PC-3 (cell line): ENCODE measurements around the gene NDC1. TPM values are rescaled to one million over a fixed set of nuclear protein-coding genes. Genes with fewer than 3 reads are reported as not detected.
A peak's percentile ranks its signal among the peaks of the same experiment; 100 is the strongest.
"Not testable (repeated sequence)": the region's sequence is repeated elsewhere in the genome, so short reads cannot be mapped to it uniquely, and the experiment has no call there.

Experiments used
- ATAC-seq: fragments of 200-7000 bp; cut with Tn5 transposase; 2 replicates; pipeline ENCODE4 v1.9.1; 2020; ENCODE audit warnings: mild to moderate bottlenecking, moderate library complexity
- BruUV-seq: library from RNA; stranded (reverse); fragments of 400-500 nt; replicated peaks from 2 replicates; lab custom pipeline; 2021; lab: Mats Ljungman, UMichigan
- CTCF ChIA-PET: fragments of 300-600 bp; sonication (Branson Sonifier 250); formaldehyde crosslinking; loops from one replicate; lab custom pipeline; 2022; ENCODE audit warnings: antibody characterized with exemption; lab: Charles Lee
- POLR2A ChIA-PET: fragments of 300-600 bp; sonication (Branson Sonifier 250); formaldehyde crosslinking; loops from one replicate; lab custom pipeline; 2022; ENCODE audit warnings: antibody characterized with exemption; ENCODE audit not compliant: unreplicated experiment; lab: Charles Lee
- DNase-seq: peaks from one replicate; pipeline ENCODE4 v3.0.0-alpha.2; 2015
- H2AFZ ChIP-seq: fragments of 300-600 bp; sonication (generic); 2 replicates; pipeline ENCODE4 v1.6.0; 2016; ENCODE audit warnings: antibody characterized with exemption, low read length
- H3F3A ChIP-seq: fragments of 300-600 bp; sonication (generic); one replicate; pipeline ENCODE4 v1.6.0; 2017; ENCODE audit warnings: antibody characterized with exemption, low read length, control low read depth, mild to moderate bottlenecking; ENCODE audit not compliant: unreplicated experiment
- H3K27ac ChIP-seq: fragments of 300-600 bp; sonication (generic); 2 replicates; pipeline ENCODE4 v1.5.1; 2016; ENCODE audit warnings: mild to moderate bottlenecking, low read length
- H3K27me3 ChIP-seq: fragments of 300-600 bp; sonication (generic); 2 replicates; pipeline ENCODE4 v1.6.1; 2016; ENCODE audit warnings: low read length, mixed read lengths
- H3K36me3 ChIP-seq: fragments of 300-600 bp; sonication (generic); 2 replicates; pipeline ENCODE4 v1.6.1; 2016; ENCODE audit warnings: low read depth, mixed run types, low read length, mixed read lengths
- H3K4me1 ChIP-seq: fragments of 300-600 bp; sonication (generic); 2 replicates; pipeline ENCODE4 v1.5.1; 2016; ENCODE audit warnings: low read length; ENCODE audit not compliant: insufficient read depth
- H3K4me2 ChIP-seq: fragments of 300-600 bp; sonication (generic); 2 replicates; pipeline ENCODE4 v1.6.0; 2016; ENCODE audit warnings: low read length
- H3K4me3 ChIP-seq: fragments of 300-600 bp; sonication (generic); 2 replicates; pipeline ENCODE4 v1.5.1; 2016; ENCODE audit warnings: mild to moderate bottlenecking, low read length, mixed read lengths
- H3K79me2 ChIP-seq: fragments of 300-600 bp; sonication (generic); 2 replicates; pipeline ENCODE4 v1.6.1; 2017; ENCODE audit warnings: low read length, mixed read lengths
- H3K9ac ChIP-seq: fragments of 300-600 bp; sonication (generic); 2 replicates; pipeline ENCODE4 v1.6.0; 2016; ENCODE audit warnings: mild to moderate bottlenecking, low read length
- H3K9me2 ChIP-seq: fragments of 300-600 bp; sonication (generic); replicated peaks from 2 replicates; pipeline ENCODE4 v1.6.1; 2016; ENCODE audit warnings: mixed run types, low read length, mixed read lengths
- H3K9me3 ChIP-seq: fragments of 300-600 bp; sonication (generic); 2 replicates; pipeline ENCODE4 v1.6.1; 2016; ENCODE audit warnings: low read length, mixed read lengths
- H4K20me1 ChIP-seq: fragments of 300-600 bp; sonication (generic); 2 replicates; pipeline ENCODE4 v1.6.1; 2016; ENCODE audit warnings: low read length, mixed read lengths
- EZH2 ChIP-seq: fragments of 300-600 bp; sonication (generic); IDR thresholded peaks from one replicate; pipeline ENCODE4 v1.6.1; 2017; ENCODE audit warnings: antibody characterized with exemption, mild to moderate bottlenecking, low read length; ENCODE audit not compliant: unreplicated experiment
- EZH2phosphoT487 ChIP-seq: fragments of 300-600 bp; sonication (generic); IDR thresholded peaks from 2 replicates; pipeline ENCODE4 v1.6.1; 2018; ENCODE audit warnings: mild to moderate bottlenecking, antibody characterized with exemption, low read length, borderline replicate concordance
- intact Hi-C: fragments of 100-400 bp; cut with micrococcal nuclease; formaldehyde crosslinking; loops from 2 replicates; pipeline ENCODE4 v1.9.0; 2023
- total RNA-seq: library from RNA; depleted of rRNA; stranded (reverse); fragments of >200 nt; gene quantifications from 2 replicates; pipeline ENCODE4 v1.2.3, GENCODE V29; 2014
- TF ChIP-seq, protein P1 (sequence below): fragments of 300-600 bp; sonication (generic); conservative IDR thresholded peaks from 2 replicates; pipeline ENCODE4 v1.5.1; 2017; ENCODE audit warnings: antibody characterized with exemption, low read depth, mild to moderate bottlenecking, low read length

NDC1 gene
- total RNA-seq, 1 experiment from 2014 or later = 63.6 TPM

DNA sequence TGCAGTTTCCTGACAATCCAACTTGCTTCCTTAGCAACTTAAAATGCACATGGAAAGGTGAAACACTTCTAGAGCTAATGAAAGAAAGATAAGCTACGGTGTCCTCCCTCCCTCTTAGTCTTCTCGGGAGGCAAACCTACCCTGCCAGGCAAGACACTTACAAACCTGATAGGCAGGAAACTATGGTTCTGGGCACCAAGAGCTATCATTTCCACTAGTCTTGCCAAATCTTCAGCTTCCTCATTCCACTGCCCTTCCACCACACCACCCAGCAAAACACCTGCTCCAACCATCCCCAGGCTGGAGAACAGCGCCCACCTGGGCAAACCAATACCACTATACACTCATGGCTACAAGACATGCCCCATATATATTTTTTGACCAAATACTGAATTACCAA, 15.2 kb downstream of the NDC1 start:
- peaks cover 16% of the 10 kb centered on the region for H3K79me2 ChIP-seq
- H3K27me3 ChIP-seq = no peaks in the 10 kb centered on the region
- intact Hi-C loops = no loop called here
- no peaks in the 10 kb centered on the region for H3K4me1 ChIP-seq
- no peak overlapping the region for H3K4me2 ChIP-seq
- CTCF ChIA-PET = interaction anchor here (0.5 to 0.6 kb wide), 2 partner anchors 137 to 211 kb away, joined by 3 to 10 read pairs; no protein-coding TSS in a partner anchor
- TF ChIP-seq EZH2phosphoT487 (no peak), EZH2 (no peak)
- TF ChIP-seq, protein P1, sequence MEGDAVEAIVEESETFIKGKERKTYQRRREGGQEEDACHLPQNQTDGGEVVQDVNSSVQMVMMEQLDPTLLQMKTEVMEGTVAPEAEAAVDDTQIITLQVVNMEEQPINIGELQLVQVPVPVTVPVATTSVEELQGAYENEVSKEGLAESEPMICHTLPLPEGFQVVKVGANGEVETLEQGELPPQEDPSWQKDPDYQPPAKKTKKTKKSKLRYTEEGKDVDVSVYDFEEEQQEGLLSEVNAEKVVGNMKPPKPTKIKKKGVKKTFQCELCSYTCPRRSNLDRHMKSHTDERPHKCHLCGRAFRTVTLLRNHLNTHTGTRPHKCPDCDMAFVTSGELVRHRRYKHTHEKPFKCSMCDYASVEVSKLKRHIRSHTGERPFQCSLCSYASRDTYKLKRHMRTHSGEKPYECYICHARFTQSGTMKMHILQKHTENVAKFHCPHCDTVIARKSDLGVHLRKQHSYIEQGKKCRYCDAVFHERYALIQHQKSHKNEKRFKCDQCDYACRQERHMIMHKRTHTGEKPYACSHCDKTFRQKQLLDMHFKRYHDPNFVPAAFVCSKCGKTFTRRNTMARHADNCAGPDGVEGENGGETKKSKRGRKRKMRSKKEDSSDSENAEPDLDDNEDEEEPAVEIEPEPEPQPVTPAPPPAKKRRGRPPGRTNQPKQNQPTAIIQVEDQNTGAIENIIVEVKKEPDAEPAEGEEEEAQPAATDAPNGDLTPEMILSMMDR = no peak
- H4K20me1 ChIP-seq = 0 out of 2 replicates have a peak, but pooled peaks cover 5% of the 10 kb centered on the region
- no peak overlapping the region for H3K4me3 ChIP-seq
- ATAC-seq = no peak
- H3F3A ChIP-seq = no peaks in the 10 kb centered on the region
- POLR2A ChIA-PET = interaction anchor here (0.7 kb wide), 1 partner anchor 12 kb away, joined by 3 read pairs; no protein-coding TSS in a partner anchor
- no peak overlapping the region for H3K9ac ChIP-seq
- BruUV-seq = no TSS peak
- H3K9me3 ChIP-seq = no peaks in the 10 kb centered on the region
- no peaks in the 10 kb centered on the region for H3K9me2 ChIP-seq
- H2AFZ ChIP-seq = no peak overlapping the region
- DNase-seq = no peak
- H3K27ac ChIP-seq = no peak overlapping the region
- peaks cover 52% of the 10 kb centered on the region for H3K36me3 ChIP-seq

DNA sequence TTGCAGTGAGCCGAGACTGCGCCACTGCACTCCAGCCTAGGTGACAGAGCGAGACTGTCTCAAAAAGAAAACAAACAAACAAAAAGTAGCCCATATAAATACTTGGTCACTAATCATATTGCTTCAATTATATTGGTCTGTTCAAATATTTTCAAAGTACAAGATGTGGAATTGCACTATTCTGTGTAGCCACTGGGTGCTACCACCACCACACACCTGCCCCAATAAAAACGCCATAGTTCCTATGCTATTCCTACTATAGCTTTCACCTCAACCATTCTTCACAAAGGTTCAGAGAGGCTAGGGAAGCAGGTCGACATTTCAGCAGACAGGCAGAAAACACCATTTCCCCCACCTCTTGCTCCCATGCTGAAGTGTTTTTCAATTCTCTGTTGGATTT, 16.7 kb downstream of the NDC1 start:
- H3K4me1 ChIP-seq = no peaks in the 10 kb centered on the region
- H3K9me3 ChIP-seq = no peaks in the 10 kb centered on the region
- no peak overlapping the region for H3K27ac ChIP-seq
- no peak overlapping the region for H3K4me3 ChIP-seq
- ATAC-seq (no peak), DNase-seq (no peak)
- no peak overlapping the region for H2AFZ ChIP-seq
- no peak overlapping the region for H3K4me2 ChIP-seq
- 0 out of 2 replicates have a peak, but pooled peaks cover 5% of the 10 kb centered on the region for H4K20me1 ChIP-seq
- H3F3A ChIP-seq = no peaks in the 10 kb centered on the region
- H3K9me2 ChIP-seq = no peaks in the 10 kb centered on the region
- BruUV-seq = no TSS peak
- no peaks in the 10 kb centered on the region for H3K27me3 ChIP-seq
- intact Hi-C loops = no loop called here
- POLR2A ChIA-PET = no interaction called here
- CTCF ChIA-PET = no interaction called here
- TF ChIP-seq EZH2 = no peak
- TF ChIP-seq, protein P1 = peak; percentile 35
- H3K36me3 ChIP-seq = peaks cover 53% of the 10 kb centered on the region
- H3K79me2 ChIP-seq = peaks cover 24% of the 10 kb centered on the region
- H3K9ac ChIP-seq = no peak overlapping the region

DNA sequence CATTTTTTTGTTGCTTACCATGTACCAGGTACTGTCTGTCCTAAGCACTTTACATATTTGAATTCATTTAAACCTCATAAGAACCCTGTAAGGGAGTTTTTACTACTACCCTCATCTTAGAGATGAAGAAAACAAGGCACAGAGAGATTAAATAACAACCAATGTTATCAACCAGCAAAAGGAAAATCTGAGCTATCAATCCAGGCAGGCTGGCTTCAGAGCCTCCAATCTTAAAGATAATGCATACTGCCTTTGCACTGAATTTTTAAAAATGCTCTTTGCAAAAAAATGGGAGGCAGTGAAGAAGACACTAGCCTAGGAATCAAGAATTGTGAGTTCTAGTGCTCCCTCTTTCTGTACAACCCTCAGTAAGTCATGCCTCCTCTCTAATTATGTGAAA, 18.7 kb downstream of the NDC1 start:
- no peak overlapping the region for H3K27ac ChIP-seq
- CTCF ChIA-PET = no interaction called here
- H3K4me1 ChIP-seq = no peaks in the 10 kb centered on the region
- no peaks in the 10 kb centered on the region for H3F3A ChIP-seq
- H3K9me3 ChIP-seq = no peaks in the 10 kb centered on the region
- H3K4me3 ChIP-seq = no peak overlapping the region
- H3K36me3 ChIP-seq = peaks cover 45% of the 10 kb centered on the region
- TF ChIP-seq EZH2 (no peak), EZH2phosphoT487 (no peak)
- TF ChIP-seq, protein P1 = no peak
- BruUV-seq = no TSS peak
- H2AFZ ChIP-seq = no peak overlapping the region
- 0 out of 2 replicates have a peak, but pooled peaks cover 5% of the 10 kb centered on the region for H4K20me1 ChIP-seq
- DNase-seq = no peak
- peaks cover 44% of the 10 kb centered on the region for H3K79me2 ChIP-seq
- H3K9me2 ChIP-seq = no peaks in the 10 kb centered on the region
- no peak overlapping the region for H3K9ac ChIP-seq
- no peak for ATAC-seq
- POLR2A ChIA-PET = no interaction called here
- H3K4me2 ChIP-seq = no peak overlapping the region
- intact Hi-C loops = no loop called here
- H3K27me3 ChIP-seq = no peaks in the 10 kb centered on the region

DNA sequence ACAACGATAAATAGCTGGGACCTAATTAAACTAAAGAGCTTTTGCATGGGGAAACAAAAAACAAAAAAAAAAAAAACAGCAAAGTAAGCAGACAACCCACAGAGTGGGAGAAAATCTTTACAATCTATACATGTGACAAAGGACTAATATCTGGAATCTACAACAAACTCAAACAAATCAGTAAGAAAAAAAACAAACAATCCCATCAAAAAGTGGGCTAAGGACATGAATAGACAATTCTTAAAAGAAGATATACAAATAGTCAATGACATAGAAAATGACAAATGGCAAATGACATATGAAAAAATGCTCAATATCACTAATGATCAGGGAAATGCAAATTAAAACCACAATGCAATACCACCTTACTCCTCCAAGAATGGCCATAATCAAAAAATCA, 21.5 kb downstream of the NDC1 start:
- Histone ChIP-seq H3K79me2 (peaks cover 57% of the 10 kb centered on the region), H3K36me3 (peaks cover 50% of the 10 kb centered on the region)
- H4K20me1 ChIP-seq, H3K4me1 ChIP-seq, H3F3A ChIP-seq, H2AFZ ChIP-seq, H3K4me2 ChIP-seq, H3K27me3 ChIP-seq, DNase-seq, BruUV-seq, intact Hi-C loops, H3K9me3 ChIP-seq, H3K9me2 ChIP-seq, H3K27ac ChIP-seq, ATAC-seq, POLR2A ChIA-PET, H3K4me3 ChIP-seq, H3K9ac ChIP-seq: not testable (repeated sequence)
- CTCF ChIA-PET = interaction anchor here (0.6 kb wide), 1 partner anchor 10 kb away, joined by 4 read pairs; no protein-coding TSS in a partner anchor
